IPS-18c (cell line): ENCODE measurements around the gene CGB3.
"Not testable (repeated sequence)": the region's sequence is repeated elsewhere in the genome, so short reads cannot be mapped to it uniquely, and the experiment has no call there.

Source experiments
- H3K4me3 ChIP-seq: 2 replicates; pipeline ENCODE4 v1.7.0; 2013; ENCODE audit warnings: low read depth, mild to moderate bottlenecking, low read length, moderate library complexity; ENCODE audit not compliant: insufficient read depth
- H3K9me3 ChIP-seq: one replicate; pipeline ENCODE4 v1.6.1; 2013; ENCODE audit warnings: mild to moderate bottlenecking, low read length, moderate library complexity; ENCODE audit not compliant: control insufficient read depth, insufficient read depth

The CGB3 gene

GRCh38 chr19:49024233-49024632, at the start of gene CGB3:
Gene CGB3 (minus strand): TSS chr19:49024333. CDS start chr19:49023971, 362 bp downstream.
- not testable (repeated sequence) for H3K9me3 ChIP-seq, H3K4me3 ChIP-seq

GRCh38 chr19:49071860-49072547, 47.9 kb upstream of the CGB3 start:
- H3K4me3 ChIP-seq, result peak overlapping the region; percentile 34

DNA sequence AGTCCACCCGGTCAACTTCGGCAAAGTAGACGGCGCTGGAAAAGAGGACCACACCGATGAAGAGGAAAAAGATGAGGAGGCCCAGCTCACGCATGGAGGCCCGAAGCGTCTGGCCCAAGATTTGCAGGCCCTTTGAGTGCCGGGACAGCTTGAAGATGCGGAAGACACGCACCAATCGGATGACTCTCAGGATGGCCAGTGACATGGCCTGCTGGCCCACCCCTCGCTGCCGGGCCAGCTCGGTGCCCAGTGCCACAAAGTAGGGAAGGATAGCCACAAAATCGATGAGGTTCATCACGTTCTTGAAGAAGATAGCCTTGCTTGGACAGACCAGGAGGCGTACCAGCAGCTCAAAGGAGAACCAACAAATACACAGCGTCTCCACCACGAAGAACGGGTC, 46.3 kb upstream of the CGB3 start:
- H3K4me3 ChIP-seq, result no peak overlapping the region

More at GRCh38 chr19:49071860-49072547, 47.9 kb upstream of the CGB3 start:
- H3K9me3 ChIP-seq, result peaks cover 8% of the 10 kb centered on the region

DNA sequence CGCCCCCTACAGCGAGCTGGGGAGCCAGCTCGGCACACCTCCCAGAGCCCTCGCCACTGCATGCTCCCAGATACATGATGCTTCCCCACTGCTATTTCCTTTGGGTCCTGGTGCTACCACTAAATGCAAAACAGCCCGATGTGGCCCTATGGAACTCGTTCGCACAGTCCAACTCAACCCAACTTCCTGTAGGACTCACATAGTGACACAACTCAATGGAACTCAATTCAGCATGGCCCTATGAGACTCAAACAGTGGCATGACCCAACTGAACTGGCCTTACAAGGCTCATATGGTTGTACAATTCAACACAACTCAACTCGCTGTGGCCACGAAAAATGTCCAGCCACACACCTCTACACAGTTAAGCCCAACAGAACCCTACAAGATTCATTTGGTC, 44.9 kb upstream of the CGB3 start:
- H3K9me3 ChIP-seq, result peaks cover 8% of the 10 kb centered on the region
- H3K4me3 ChIP-seq, result no peak overlapping the region

More for the DNA sequence above, 46.3 kb upstream of the CGB3 start:
- peaks cover 8% of the 10 kb centered on the region for H3K9me3 ChIP-seq

GRCh38 chr19:49067554-49067953, 43.4 kb upstream of the CGB3 start:
- Histone ChIP-seq H3K9me3 (peaks cover 8% of the 10 kb centered on the region), H3K4me3 (no peak overlapping the region)

DNA sequence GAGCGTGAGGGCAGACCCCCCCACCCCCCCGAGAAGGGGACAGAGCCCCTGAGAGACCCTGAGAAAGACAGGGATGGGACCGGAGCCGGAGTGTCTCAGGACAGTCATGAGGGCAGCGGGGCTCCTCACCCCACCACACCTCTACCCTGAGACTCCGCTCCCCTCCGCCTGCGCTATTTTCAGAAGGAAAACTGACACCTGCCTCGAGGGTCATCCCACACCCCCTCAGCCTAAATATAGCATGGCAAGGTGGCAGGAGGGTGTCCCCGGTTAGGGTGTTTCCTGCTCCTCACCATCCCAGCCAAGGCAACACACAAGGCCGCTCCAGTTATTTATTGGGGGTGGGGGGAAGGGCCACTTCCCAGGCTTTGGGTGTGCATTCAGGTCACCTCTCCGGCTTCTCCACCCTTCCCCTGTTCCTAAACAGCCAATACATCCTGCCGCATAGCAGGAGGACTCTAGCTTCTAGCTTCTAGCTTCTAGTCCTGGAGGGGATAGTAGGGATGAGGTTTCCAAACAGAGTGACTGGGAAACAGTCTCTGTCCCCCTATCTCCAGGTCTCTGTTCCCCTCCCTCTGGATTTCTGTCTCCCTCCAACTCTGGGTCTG, 41.9 kb upstream of the CGB3 start:
- H3K4me3 ChIP-seq, result no peak overlapping the region

GRCh38 chr19:49064768-49065611, 40.9 kb upstream of the CGB3 start, which contains the start of gene NTF4:
Gene NTF4 (minus strand): TSS chr19:49064818. CDS start chr19:49061997, 2,821 bp downstream.
- Histone ChIP-seq H3K9me3 (peaks cover 2% of the 10 kb centered on the region), H3K4me3 (peak within 1 kb of the TSS; percentile 36; the same call in 1 of the 2 replicates)

More for the DNA sequence above, 41.9 kb upstream of the CGB3 start:
- peaks cover 2% of the 10 kb centered on the region for H3K9me3 ChIP-seq

DNA sequence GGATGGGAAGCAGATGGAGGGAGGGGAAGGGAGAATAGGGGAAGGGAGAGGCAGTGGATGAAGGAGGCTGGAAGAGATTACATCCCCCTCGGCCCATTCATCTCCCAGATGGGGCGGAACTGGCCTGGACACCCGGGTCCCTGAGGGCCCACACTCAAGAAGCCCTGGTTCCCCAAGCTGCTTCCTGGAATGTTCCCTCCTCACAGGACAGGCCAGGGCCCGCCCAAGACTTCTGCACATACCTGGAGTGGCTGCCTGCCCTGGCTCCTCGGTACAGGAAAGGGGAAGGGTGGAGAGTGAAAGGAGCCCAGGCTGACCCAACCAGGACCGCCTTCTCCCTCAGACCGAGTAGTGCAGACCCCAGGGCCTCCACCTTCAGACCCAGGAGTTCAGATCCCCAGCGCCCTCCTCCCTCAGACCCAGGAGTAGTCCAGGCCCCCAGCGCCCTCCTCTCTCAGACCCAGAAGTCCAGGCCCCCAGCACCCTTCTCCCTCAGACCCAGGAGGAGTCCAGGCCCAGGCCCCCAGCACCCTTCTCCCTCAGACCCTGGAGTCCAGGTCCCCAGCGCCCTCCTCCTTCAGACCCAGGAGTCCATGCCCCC, 40.0 kb upstream of the CGB3 start:
- peaks cover 2% of the 10 kb centered on the region for H3K9me3 ChIP-seq
- peak overlapping the region; percentile 36; the same call in 1 of the 2 replicates for H3K4me3 ChIP-seq

GRCh38 chr19:49061445-49061844, 37.3 kb upstream of the CGB3 start:
- Histone ChIP-seq H3K9me3 (no peaks in the 10 kb centered on the region), H3K4me3 (no peak overlapping the region)

DNA sequence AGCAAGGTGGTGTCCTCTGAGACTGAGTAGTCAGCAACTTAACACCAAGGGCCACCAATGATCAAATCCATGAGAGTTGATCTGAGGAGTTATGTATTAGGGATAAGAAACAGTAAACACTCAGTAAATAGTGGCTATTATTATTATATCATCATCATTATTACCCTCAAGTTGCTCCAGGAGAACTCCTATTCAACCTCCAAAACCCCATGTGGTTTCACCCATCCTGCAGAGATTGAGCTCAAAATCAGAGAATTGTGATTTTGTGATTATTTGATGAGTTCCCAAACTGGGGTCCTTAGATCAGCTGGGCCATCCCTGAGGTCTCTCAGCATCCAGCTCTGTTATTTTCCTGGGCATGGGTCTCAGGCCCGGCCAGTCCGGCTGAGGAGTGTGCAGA, 36.9 kb upstream of the CGB3 start:
- H3K9me3 ChIP-seq, result no peaks in the 10 kb centered on the region
- H3K4me3 ChIP-seq, result no peak overlapping the region

GRCh38 chr19:49059053-49059452, 34.9 kb upstream of the CGB3 start:
- H3K4me3 ChIP-seq, result no peak overlapping the region
- H3K9me3 ChIP-seq, result no peaks in the 10 kb centered on the region

GRCh38 chr19:49058562-49058961, 34.4 kb upstream of the CGB3 start:
- no peak overlapping the region for H3K4me3 ChIP-seq
- H3K9me3 ChIP-seq, result no peaks in the 10 kb centered on the region

- Histone ChIP-seq H3K9me3 (no peaks in the 10 kb centered on the region), H3K4me3 (peak within 1 kb of the TSS; percentile 59)
These were observed 33.6 kb upstream of the CGB3 start, which contains the start of gene CGB7 for GRCh38 chr19:49057636-49058234. Gene CGB7 (minus strand): TSS chr19:49057749. CDS start chr19:49055375, 2,374 bp downstream.

DNA sequence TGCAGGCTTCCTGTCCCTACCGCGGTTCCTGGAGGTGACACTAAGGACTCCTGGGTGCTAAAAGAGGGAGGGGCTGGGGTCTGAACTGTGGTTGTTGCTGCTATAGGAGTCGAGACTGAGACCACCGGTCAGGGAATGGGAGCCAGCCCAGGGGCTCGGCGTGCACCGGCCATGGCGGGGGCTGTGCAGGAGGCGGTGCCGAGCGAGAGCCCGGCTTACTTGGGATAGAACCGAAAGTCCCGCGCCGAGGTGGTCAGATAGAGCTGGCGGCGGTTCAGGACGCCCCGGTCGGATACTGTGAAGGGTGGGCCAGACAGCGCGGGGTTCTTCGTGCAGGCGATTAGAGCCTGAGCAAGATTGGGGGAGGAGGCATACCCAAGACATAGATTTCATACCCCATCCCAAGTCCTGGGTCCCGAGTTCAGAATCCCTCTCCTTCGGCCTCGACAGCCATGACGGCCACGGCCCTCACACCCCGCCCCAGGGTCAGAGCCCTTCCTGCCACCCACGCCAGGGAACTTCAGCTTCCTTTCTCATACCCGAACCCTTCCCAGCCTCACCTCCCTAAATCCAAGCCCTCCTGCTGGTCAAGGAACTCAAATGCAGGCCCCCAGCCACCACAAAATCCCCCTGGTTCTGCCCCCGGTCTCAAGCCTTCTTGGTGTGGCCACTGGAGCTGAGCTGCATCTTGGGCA, 32.9 kb upstream of the CGB3 start:
- H3K9me3 ChIP-seq, result not testable (repeated sequence)
- H3K4me3 ChIP-seq, result peak overlapping the region; percentile 59

DNA sequence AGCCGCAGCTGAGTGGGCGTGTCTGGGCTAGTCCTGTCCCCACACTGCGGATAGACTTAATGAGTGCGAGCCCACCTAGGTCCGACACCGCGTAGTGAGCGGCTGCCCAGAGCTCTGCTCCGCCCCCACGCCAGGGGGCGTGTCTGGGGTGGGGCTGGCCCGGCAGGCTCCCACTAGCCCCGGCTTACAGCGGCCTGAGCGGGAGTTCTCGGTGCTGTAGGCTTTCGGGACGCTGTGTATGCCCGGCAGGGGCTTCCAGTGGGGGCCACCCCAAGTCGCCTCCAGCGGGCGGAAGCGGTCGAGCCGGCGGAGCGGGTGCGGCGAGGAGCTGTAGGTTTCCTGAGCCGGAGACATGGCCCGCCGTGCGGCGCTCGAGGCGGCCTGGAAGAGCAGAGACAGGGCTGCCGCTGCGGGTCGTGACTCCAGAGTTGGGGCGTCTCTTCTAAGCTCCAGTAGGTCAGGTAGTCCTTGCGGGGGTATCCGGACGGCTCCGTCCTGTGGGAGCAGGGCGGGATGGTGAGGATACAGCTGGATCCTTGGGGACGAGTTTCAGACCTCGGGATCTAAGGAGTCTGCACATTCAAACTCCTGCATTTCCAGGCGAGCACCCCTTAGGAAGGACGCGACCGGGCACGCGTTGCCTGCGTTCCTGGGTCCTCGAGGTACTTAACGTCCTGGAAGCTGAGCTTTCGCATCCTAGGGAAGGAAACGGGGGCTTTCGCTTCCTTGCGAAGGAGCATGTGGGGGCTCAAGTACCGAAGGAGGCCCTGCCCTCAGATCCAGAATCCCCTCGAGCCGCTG, 32.2 kb upstream of the CGB3 start:
- peak overlapping the region; percentile 59 for H3K4me3 ChIP-seq
- no peaks in the 10 kb centered on the region for H3K9me3 ChIP-seq
